Stimulated activated naive CD4-positive, alpha-beta T cell (primary cell): ENCODE data around the gene HMGN4.

Experiments
- DNase-seq, 6 experiments: peaks; one replicate each; lab custom pipeline; 2025; lab: John Stamatoyannopoulos, UW

The HMGN4 gene

DNA sequence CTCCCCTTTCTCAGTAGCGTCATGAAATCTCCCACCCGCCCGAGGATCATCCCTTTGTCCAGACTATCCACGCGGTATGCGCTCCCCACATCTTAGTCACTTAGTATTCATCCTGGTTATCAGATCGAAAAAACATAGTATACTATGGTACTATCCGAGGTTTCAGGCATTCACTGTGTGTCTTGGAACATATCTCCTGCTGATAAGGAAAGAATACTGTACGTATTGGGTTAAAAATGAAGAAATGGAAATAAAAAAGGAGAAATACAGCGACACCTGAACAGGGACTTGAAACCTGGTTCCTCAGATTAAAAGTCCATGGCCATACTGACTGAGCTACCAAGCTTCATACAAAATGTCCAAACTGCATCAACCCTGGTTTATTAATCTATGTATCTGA lies 14.0 kb downstream of the HMGN4 start:
- DNase-seq = no peak

- no peak for DNase-seq
Observed at GRCh38 chr6:26552640-26553188, 14.5 kb downstream of the HMGN4 start.

GRCh38 chr6:26553264-26553634 lies 15.1 kb downstream of the HMGN4 start:
- peak; percentile 60 to 89 (median 66) for DNase-seq

DNA sequence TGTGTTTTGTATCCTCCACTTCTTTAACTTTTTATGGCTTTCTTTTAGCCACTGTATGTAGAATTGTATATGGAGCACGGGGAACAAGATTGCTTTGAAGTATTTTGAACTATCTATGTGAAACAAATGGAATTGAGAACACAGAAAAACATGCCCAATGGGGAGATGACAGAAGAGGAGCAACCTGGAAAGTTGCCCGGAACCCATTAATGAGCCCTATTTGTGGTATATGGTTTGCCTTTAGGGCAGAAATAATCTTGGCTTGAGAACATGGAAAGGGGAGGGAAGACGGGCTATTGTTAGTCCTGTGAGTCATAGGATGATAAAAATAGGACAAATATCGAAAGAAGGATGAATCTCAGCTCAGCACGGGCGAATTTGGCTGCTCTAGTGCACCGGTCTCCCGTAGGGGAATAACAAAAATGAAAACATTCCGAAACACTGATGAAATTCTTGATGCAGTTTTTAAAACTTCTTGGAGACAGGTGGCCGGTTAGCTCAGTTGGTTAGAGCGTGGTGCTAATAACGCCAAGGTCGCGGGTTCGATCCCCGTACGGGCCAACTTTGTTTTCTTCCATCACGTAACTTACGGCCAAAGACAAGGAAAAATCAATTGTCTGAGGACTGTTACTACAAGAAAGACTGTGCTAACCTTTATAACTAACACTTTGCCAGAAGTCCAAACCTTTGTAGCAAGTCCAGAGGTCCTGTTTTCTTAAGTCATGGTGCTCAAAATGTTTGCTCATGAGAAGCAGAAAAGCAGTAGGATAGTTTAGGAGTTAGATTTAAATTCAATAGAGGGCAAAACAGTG lies 15.7 kb downstream of the HMGN4 start:
- peak; percentile 62 to 87 (median 73) for DNase-seq

DNA sequence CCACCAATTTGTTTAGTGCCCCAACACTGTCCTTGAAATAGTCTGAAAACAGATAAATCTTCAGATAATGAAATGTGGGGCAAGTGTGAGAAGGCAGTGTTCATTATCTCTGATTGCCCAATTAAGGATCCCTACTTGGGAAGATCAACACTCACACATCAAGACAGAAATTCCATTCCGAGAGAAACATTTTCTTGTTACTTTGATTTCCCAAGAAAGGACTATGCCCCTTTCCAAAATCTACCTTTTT lies 16.2 kb downstream of the HMGN4 start:
- DNase-seq = peak in 2 of 6 experiments; percentile 46 to 70

DNA sequence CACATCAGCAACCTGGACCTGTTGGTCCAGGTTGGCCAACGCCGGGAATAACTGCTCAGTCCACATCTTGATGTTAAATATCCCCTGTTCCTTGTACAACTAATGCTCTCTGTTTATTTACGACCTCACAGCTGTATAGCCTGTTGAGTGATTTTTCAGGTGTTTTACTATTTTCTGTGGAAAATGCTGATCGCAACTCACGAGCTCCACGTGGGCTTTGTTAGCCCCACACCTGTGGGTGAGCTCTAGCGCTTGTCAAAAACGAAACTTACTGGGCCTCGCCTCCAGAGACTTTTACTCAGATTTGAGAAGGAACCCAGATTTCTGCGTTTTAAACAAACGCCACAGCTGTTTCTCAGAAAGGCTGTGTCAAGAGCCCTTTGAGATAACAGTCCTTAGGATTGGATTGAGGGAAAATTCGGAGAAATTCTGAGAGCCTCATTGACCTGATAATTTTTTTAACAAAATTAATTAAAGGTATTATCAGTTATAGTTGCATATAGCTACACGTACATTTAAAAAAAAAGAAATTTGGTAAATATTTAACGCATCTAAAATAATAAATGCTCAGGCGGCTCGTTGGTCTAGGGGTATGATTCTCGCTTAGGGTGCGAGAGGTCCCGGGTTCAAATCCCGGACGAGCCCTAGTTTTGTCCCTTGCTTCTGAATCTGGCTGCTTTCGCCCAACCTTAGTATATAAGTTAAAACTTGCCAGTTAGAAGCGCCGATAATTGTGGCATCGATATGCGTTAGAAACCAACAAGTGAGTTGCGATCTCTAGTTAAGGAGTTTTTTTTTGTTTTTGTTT lies 16.7 kb downstream of the HMGN4 start:
- DNase-seq = peak; percentile 42 to 80 (median 58)

- peak in 1 of 6 experiments; percentile 29 for DNase-seq
Observed at GRCh38 chr6:26555505-26556262, 17.5 kb downstream of the HMGN4 start.

DNA sequence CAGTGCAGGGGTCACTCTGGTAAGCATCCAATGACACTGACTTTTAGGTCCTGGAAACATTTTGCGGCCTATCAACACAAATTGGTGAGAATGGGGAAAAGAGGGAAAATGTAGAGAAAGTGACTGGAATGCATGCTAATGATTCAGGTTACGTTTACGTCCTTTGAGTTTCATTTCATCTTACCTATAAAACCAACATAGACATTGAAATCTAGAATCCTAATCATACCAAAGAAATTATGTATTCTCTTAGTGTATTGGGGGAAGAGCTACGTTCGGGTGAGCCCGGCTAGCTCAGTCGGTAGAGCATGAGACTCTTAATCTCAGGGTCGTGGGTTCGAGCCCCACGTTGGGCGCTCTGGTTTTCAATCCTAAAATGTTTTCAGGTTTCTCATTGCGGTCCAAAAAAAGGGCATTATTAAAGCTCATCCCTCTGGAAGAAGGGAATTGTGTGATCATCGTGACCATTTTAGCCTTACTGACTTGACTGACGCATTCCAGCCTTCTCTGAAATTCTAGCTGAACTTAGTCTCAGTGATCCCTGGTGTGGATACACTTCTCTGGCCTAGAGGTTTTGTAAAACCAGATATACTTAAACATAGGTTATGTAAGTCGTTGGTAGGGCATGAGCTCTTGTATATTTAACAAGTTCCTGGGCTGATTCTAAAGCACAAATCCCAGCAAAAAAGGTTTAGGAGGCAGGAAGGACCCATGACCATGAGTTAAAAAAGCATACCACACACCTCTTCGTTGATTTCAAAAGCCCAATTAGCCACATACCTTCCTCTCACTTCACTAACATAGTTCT lies 18.3 kb downstream of the HMGN4 start:
- peak in 4 of 6 experiments; percentile 4 to 44 (median 26) for DNase-seq

DNA sequence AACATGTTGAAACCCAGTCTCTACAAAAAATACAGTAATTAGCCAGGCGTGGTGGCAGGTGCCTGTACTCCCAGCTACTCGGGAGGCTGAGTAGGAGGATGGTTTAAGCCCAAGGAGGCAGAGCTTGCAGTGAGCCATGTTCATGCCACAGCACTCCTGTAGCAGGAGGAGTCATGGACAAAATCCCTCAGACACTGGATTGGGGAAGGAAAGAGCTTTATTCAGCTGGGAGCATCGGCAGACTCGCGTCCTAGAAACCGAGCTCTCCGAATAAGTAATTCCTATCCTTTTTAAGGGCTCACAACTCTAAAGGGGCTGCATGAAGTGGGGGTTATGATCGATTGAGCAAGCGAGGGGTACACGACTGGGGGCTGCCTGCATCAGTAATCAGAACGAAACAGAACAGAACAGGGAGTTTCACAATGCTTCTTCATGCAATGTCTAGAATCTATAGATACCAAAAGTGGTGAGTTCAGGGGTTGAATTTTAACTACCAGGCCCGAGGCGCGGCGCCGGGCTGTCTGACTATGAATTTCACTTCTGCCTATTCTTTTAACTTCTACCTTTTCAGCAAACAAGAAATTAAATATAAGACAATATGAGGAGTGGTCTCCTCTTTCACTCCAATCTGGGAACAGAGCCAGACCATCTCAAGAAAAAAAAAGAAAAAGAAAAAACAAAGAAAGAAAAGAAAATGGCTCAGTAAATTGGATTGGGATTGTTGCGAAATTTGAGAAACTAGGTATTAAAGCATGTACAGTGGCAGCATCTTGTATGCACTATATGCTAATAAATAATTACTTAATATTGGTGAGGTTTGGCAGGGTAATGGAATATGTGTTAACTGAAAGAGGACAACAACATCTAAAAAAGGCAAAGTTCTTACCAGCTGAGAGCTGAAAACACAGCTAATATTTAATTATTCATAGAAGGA lies 23.6 kb downstream of the HMGN4 start:
- no peak for DNase-seq

GRCh38 chr6:26563488-26563887 lies 25.3 kb downstream of the HMGN4 start:
- no peak for DNase-seq

DNA sequence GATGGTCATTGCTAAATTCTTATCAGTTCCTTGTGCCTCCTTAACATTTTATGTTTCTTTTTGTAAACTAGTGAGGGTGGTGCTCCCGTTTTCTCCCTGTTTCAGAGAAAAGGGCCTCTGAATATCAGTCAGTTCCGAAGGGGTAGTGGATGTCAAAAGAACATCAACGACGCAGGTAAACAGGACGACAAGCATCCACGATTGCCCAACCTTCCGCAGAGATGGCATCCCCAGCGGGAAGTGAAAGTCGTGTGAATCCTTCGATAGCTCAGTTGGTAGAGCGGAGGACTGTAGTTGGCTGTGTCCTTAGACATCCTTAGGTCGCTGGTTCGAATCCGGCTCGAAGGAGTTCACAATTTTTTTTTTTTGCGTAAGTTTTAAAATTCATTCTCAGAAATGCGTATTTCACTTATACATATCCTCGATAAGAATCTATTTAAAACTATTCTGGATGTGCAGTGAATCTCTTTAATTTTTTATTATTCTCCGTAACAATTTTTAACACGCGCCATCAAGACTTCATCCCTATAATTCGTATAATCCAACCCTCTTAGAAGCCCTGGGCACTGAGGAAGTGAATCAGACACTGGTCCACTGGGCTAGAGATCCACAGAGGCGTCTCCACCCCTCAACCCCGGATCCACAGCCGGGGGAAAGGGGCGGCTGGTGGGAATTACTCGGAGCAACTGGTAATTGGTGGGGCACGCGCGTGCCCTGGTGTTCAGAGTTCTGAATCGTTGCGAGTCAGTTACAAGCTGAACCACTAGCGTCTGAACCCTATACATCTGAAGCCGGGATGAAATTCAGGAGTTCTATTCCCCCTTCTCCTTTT lies 30.7 kb downstream of the HMGN4 start:
- peak; percentile 94 to 99 (median 98) for DNase-seq

DNA sequence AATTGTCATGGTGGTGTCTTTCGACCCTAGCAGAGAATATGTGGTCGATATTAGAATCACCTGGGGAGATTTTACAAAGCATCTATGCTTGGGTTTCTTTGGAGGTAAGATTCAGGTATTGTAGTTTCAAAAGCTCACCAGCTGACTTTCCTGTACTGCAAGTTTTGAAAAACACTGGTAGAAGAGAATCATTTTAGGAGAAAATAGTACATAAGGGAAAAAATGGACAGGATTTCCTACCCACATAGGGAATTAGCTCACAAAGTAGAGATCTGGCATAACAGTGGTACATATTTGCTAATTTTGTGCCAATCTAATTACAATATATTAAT lies 31.2 kb downstream of the HMGN4 start:
- peak in 1 of 6 experiments; percentile 36 for DNase-seq

DNA sequence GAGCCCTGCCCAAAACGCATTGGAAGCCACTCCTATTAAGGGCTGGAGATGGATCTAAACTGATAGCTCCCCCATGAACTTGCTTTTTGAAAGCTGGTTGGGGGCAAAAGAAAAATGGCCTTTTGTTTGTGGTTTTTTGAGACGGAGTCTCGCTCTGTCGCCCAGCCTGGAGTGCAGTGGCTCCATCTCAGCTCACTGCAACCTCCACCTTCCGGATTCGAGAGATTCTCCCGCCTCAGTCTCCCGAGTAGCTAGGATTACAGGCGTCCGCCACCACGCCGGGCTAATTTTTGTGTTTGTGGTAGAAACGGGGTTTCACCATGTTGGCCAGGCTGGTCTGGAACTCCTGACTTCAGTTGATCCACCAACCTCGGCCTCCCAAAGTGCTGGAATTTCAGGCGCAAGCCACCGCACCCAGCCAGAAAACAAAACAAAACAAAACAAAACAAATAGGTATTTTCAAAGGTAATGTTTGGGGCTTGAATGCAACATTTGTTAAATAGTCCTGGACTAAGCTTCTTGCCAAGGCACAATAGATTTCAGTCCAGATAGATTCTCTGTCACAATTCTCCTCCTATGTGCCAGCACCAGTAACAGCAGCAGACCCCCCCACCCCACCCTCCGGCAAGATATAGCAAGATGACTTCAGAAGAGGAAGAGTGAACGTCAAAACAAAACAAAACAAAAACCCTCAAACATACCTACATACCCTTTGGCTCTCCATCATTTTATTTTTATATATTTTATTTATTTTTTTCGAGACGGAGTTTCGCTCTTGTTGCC lies 32.1 kb downstream of the HMGN4 start:
- DNase-seq = peak in 3 of 6 experiments; percentile 9 to 16 (median 10)

- DNase-seq = peak; percentile 27 to 71 (median 55)
Observed at GRCh38 chr6:26571592-26572296, 33.6 kb downstream of the HMGN4 start.

DNA sequence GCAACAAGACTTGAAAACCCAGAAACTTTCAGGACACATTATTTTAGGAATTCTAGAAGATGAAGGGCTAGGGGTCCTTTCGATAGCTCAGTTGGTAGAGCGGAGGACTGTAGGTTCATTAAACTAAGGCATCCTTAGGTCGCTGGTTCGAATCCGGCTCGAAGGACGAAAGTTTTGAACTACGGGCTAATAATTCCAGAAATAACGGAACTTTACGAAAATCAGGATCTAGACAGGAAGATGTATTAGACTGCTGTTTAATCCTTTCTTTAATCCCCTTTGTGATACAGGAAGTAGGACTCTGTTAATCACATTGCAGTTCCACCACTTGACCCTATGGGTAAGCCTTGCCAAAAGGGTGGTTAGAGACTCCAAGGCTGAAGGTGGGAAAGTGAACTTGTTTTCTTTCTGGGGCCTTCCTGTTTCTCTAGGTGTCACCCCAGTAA lies 37.4 kb downstream of the HMGN4 start:
- no peak for DNase-seq

DNA sequence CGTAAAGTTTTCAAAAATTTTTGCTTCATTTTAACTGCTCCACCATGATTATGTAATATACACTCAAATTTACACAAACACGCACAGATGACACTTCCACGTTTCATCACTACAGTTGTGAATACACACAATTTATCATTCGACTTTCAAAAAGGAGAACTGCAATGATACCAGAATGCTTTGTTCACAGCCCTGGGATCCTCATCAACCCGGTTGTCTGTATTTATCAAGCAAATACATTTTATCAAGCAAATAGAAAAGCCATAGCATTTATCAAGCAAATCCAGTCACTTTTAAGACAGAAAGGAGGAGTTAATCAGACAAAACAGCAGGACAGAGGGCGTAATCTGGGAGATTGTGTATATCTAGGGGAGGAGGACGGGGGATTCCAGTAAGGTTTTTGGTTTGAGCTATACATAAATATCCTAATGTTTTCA lies 38.3 kb downstream of the HMGN4 start:
- no peak for DNase-seq

DNA sequence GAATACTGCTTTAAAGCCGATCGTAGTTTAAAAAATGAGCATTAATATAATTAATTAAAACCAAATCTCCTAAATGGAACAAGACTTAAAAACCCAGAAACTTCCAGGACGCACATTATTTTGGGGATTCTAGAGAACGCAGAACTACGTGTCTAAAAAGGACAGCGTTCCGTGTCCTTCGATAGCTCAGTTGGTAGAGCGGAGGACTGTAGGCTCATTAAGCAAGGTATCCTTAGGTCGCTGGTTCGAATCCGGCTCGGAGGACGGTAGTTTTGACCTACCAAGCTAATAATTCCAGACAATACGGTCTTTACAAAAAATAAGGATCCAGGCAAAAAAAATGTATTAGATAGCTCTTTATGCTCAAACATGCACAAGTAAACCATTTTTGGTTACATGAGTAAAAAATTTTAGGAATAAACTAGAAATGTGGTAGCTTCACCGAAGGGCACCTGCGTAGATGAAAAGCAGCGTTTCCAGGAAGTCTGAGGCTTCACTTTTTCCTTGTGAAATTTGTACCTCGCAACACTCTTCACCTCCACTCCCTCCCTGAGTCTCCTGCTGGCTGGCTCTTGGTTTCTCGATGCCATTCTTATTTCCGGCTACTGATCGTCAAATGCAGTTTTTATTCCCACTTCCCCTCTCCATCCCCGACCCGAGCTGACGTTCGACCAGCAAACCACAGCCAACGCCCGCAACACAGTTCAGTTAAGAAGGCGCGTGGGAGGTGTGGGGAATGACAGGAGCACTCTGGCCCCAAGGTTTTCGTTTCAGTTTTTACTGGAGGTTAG lies 39.0 kb downstream of the HMGN4 start:
- DNase-seq = peak; percentile 25 to 68 (median 44)
